Right ventricle myocardium superior (tissue), 1 donor: ENCODE measurements around the gene TPST1. TPM values are rescaled to one million over a fixed set of nuclear protein-coding genes. Genes with fewer than 3 reads are reported as not detected.
"Not testable (repeated sequence)": the region's sequence is repeated elsewhere in the genome, so short reads cannot be mapped to it uniquely, and the experiment has no call there.

Source experiments
- ATAC-seq: fragments of 200-7000 bp; cut with Tn5 transposase; one replicate; pipeline ENCODE4 v1.9.1; 2020; ENCODE audit warnings: mild to moderate bottlenecking; ENCODE audit not compliant: poor library complexity
- DNase-seq: peaks from one replicate; pipeline ENCODE4 v3.0.0-alpha.2; 2020
- intact Hi-C: fragments of 100-400 bp; cut with DNase I; formaldehyde crosslinking; loops from one replicate; pipeline ENCODE4 v1.11.2; 2022
- long read RNA-seq: library from polyadenylated mRNA; unstranded; transcript quantifications from one replicate; pipeline ENCODE4 v2.0.0, GENCODE V29; 2021
- total RNA-seq: library from RNA; stranded (reverse); fragmentation: NEBNext Ultra II Directional; extraction: Animal tissue kit (Norgen Biotek cat#: 25700); gene quantifications from one replicate; pipeline ENCODE4 v1.2.1, GENCODE V29; 2021
- donor health status: DM: no; HTN: yes; CAD: no; lungs with severe emphysema.

TPST1 gene
- total RNA-seq: 5.1 TPM
- long read RNA-seq, transcript TPST1-201 (6 exons, 2,116 nt): major isoform, 13 of 18 reads
- long read RNA-seq, partial matches to known transcripts: 0 of 18 reads
- long read RNA-seq, other reads (novel, unspliced or antisense): 5 of 18 reads

DNA sequence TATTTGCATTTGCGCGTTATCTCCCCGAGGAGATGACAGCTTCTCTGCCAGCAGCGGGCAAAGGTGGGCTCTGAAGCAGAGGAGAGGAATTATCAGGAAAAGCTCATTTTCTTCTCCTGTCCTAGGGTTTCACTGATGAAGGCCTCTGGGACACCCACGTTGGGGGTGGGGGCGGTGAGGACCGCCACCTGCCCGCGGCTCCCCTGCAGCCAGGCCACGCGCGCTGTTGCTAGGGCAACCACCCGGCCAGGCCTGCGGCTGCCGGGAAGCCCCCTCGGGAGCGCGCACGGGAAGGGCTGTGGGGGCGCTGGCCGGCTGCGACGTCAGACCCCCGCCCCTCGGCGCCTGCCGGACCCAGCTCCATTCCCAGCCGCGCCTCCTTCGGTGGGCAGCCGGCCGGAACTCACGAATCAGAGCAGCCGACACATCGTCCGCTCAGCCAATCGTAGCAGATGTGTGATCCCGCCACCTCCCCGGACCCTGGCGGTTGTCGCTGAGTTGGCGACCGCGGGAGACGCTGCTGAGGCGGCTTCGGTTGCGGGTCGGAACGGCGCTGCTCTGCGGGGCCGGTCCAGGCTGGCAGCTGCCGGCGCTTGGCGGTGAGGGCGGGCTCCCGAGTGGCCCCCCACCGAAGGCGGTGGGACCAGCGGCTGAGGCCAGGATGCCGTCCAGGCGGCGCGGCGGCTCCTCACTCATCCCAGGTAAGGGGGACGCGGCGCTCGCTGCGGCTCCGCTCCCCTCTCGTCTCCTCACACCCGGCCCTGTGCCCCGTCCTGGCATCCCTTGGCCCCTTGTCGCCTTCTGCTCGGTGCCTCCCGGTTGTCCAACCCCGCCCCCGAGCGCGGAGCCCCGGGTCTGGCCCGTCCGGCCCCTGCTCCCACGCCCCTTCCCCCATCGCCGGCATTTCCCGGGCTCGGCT is at the start of gene TPST1:
Gene TPST1 (plus strand): TSS at position 513 of the 919 bp plus-strand sequence. CDS start 35,092 bp downstream, outside the sequence.
- DNase-seq (peak; percentile 92), ATAC-seq (peak; percentile 97)
- intact Hi-C loops: no loop called here

DNA sequence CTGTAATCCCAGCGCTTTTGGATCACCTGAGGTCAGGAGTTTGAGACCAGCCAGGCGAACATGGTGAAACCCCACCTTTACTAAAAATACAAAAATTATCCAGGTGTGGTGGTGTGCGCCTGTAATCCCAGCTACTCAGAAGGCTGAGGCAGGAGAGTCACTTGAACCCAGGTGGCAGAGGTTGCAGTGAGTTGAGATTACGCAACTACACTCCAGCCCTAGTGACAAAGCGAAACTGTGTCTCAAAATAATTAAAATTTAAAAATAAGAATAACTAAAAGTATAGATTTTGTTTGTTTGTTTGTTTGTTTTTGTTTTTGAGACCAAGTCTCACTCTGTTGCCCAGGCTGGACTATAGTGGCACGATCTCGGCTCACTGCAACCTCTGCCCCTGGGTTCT is 49.1 kb upstream of the TPST1 start:
- ATAC-seq, intact Hi-C loops, DNase-seq: not testable (repeated sequence)

DNA sequence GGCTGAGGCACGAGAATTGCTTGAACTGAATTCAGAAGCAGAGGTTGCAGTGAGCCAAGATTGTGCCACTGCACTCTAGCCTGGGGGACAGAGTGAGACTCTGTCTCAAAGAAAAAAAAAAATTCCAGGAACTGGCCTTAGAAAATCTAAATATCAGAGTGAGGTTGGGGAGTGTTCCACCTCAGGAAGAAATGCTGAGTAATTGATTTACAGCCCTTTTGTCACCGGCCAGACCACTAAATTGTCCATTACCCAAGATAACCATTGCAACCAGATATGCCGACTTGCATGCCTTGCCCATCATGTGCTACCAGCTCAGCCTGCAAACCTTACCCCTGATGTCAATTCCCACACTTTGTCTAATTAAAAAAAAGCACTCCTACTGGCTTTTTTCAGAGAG is 48.1 kb upstream of the TPST1 start:
- no peak for DNase-seq
- no peak for ATAC-seq
- intact Hi-C loops: no loop called here

GRCh38 chr7:66162622-66163021 is 42.5 kb upstream of the TPST1 start:
- intact Hi-C loops: no loop called here
- ATAC-seq: no peak

GRCh38 chr7:66163186-66163610 is 41.9 kb upstream of the TPST1 start:
- intact Hi-C loops: no loop called here
- no peak for ATAC-seq
- no peak for DNase-seq

More at GRCh38 chr7:66162622-66163021, 42.5 kb upstream of the TPST1 start:
- DNase-seq: no peak

DNA sequence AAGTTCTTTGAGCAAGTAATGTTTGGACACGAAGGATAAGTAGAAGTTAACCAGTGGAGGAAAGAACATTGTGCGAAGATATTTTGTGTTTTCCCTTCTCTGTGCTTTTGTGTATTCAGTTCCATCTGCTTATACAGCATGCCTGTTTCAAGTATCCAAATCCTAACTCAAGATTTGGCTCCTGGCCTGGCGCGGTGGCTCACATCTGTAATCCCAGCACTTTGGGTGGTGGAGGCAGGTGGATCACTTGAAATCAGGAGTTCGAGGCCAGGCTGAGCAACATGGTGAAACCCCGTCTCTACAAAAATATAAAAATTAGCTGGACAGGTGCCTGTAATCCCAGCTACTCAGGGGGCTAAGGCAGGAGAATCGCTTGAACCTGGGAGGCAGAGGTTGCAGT is 40.8 kb upstream of the TPST1 start:
- intact Hi-C loops: no loop called here
- ATAC-seq: no peak
- DNase-seq: no peak

DNA sequence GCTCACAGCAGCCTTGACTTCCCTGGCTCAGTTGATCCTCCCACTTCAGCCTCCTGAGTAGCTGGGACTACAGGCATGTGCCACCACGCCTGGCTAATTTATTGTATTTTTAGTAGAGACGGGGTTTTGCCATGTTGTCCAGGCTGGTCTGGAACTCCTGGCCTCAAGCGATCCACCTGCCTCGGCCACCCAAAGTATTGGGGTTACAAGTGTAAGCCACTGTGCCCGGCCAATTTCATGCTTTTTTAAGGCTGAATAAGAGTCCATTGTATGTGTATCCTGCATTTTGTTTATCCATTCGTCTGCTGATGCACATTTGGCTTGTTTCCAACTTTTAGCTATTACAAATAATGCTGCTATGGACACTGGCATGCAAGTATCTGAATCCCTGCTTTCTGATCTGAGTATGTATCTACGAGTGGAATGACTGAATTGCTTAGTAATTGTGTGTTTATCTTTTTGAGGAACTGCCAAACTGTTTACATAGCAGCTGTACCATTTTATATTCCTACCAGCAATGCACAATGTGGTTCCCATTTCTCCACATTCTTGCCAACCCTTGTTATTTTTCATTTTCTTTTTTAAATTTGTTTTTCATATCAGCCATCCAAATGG is 37.3 kb upstream of the TPST1 start:
- intact Hi-C loops: no loop called here
- no peak for ATAC-seq

GRCh38 chr7:66169616-66170015 is 35.5 kb upstream of the TPST1 start:
- ATAC-seq (no peak), DNase-seq (no peak)
- intact Hi-C loops: no loop called here

More for the DNA sequence above, 37.3 kb upstream of the TPST1 start:
- no peak for DNase-seq

GRCh38 chr7:66170309-66171231 is 34.6 kb upstream of the TPST1 start:
- intact Hi-C loops: no loop called here
- DNase-seq (peak; percentile 89), ATAC-seq (peak; percentile 94)

GRCh38 chr7:66172536-66173401 is 32.4 kb upstream of the TPST1 start:
- ATAC-seq, DNase-seq, intact Hi-C loops: not testable (repeated sequence)

GRCh38 chr7:66173856-66174255 is 31.3 kb upstream of the TPST1 start:
- ATAC-seq: no peak
- intact Hi-C loops: no loop called here
- DNase-seq: no peak

DNA sequence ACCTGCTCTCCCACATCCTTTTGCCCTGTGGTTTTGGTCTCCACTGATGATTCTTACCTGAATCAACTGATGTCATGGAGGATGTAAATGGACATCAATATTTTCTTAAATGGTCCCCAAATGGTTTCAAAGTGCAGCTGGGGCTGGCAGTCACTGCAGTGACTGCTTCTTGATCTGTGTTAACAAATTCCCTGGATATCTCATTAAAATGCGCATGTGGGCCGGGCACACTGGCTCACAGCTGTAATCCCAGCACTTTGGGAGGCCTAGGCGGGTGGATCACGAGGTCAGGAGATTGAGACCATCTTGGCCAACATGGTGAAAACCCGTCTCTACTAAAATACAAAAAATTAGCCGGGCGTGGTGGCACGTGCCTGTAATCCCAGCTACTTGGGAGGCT is 30.1 kb upstream of the TPST1 start:
- intact Hi-C loops, ATAC-seq: not testable (repeated sequence)

GRCh38 chr7:66176914-66177313 is 28.2 kb upstream of the TPST1 start:
- intact Hi-C loops: no loop called here
- DNase-seq (peak; percentile 58), ATAC-seq (no peak)

More for the DNA sequence above, 30.1 kb upstream of the TPST1 start:
- DNase-seq: not testable (repeated sequence)

GRCh38 chr7:66178258-66178657 is 26.9 kb upstream of the TPST1 start:
- DNase-seq (no peak), ATAC-seq (no peak)
- intact Hi-C loops: no loop called here

- no peak for DNase-seq
- intact Hi-C loops: no loop called here
- ATAC-seq: no peak
Observed at GRCh38 chr7:66181329-66181728, 23.8 kb upstream of the TPST1 start.

DNA sequence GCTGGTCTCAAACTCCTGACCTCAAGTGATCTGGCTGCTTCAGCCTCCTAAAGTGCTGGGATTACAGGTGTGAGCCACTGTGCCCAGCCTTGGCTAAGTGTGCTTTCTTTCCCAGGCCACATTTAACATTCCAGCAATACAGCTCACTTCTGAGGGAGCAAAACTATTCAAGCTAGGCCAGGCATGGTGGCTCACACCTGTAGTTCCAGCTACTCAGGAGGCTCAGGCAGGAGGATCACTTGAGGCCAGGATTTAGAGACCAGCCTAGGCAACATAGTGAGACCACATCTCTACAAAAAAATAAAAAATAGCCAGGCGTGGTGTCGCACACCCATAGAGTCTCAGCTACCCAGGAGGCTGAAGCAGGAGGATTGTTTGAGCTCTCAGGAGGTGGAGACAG is 23.3 kb upstream of the TPST1 start:
- no peak for DNase-seq
- no peak for ATAC-seq
- intact Hi-C loops: no loop called here

DNA sequence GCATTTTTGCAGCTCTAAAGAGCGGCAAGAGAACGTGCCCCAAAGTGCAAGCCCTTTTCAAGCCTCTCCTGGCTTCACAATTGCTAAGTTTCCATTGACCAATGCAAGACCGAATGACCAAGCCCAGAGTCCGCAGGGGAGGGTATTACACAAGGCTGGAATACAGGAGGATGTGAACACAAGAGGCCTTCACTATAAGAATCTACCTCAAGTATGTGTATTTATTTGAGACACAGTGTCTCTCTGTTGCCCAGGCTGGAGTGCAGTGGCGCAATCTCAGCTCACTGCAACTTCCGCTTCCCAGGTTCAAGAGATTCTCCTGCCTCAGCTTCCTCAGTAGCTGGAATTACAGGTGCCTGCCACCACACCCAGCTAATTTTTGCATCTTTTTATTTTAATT is 22.2 kb upstream of the TPST1 start:
- intact Hi-C loops: no loop called here
- no peak for DNase-seq
- ATAC-seq: no peak

GRCh38 chr7:66183700-66184099 is 21.4 kb upstream of the TPST1 start:
- intact Hi-C loops: no loop called here
- DNase-seq (no peak), ATAC-seq (no peak)
